Midbrain (tissue), 1 donor: ENCODE measurements around the gene PANX2.

Source experiments
- DNase-seq: peaks from one replicate; lab custom pipeline; 2025; lab: John Stamatoyannopoulos, UW

The PANX2 gene

DNA sequence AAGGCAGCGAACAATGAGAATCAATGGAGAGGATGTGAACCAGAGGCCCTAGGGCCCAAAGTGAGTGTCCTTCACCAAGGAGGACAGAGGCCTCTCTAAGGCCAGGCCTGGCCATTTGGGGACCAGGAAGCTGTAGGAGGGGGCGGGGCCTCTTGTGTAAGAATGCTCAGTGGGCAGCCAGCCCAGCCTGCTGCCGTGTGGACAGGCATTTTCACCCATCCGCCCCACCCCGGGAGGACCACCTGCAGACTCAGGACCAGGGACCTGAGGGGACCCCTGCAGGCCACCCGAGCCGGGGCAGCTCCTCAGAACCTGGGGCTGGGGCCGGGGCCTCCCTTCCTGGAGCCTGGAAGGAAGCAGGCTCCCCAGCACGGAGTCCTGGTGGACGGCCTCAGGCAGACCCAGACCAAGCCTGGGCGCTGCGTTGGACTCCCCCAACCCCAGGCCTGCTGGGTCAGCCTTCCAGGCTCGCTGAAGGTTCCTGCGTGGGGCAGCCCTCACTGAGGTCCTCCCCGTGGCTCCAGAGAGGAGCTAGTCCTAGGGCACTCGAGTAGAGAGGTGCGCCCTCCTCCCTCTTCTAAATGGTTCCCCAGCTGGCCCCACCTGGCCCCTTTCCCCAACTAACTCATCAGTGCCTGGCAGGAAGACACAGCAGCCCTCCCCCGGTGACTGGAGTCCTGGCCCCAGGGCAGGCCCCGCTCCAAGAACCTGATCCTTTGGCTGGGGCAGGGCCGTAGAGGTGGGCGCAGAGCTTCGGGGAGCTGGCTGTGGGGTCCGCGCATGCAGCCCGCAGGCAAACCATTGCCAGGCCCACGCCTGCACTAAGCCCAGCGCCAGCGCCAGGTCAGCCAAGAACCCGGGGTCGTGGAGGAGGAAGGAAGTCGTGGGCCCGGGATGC is 13.7 kb downstream of the PANX2 start:
- peak; percentile 31 for DNase-seq

DNA sequence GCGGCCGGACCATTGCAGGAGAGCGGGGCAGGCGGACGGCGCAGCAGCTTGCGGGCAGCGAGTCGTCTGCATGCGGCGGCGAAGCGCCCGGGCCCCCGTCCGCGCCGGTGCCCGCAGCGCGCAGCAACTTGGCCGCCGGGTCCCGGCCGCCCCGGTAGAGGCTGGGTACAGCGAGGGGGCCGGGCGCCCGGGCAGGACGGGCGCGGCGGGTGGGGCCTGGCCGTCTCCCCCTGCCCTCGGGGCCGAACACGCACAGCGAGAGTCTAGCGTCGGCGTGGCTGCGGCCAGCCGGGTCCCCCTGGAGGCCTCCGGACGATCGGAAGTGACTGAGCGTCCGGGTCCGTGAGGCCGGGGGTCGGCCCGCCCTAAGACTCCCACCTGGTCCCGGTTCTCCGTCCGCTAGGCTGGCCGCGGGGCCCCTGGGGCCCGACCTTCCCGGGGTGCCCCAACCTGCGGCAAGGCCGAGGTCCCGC is 14.4 kb downstream of the PANX2 start:
- DNase-seq = no peak

DNA sequence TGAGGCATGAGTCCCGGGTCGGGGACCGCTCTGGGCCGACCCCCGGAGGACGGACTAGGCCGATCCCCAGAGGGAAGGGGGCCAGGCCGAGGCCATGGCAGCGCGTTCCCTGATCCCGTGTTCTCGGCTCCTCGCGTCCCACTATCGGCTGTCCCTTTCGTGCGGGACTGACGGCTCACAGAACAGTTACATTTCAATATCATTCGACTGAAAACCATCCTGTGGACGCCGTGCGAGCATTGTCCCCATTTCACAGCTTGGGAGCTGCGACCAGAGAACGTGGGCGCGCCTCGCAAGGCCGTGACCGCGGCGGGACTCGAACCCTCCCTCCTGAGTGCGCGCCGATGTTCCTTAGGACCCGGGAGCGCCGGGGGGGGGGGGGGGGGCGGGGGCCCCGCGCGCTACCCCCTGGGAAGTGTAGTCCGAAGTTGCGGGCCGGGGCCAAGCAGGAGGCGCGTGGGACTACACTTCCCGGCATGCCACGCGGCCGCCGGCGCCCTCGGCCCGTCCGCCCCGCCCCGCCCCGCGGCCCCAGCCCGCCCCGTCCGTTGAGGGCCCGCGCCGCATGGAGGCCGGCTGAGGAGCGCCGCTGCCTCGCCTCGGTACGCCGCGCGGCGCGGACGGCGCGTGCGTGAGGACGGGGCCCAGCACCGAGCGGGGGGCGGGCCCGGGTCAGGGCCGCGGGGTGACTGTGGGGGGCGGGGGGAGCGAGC is 15.0 kb downstream of the PANX2 start, which contains the start of gene TRABD:
TSS of gene TRABD (plus strand) at position 539 of the 713 bp plus-strand sequence. CDS start 7,148 bp downstream, outside the sequence.
- peak; percentile 91 for DNase-seq

DNA sequence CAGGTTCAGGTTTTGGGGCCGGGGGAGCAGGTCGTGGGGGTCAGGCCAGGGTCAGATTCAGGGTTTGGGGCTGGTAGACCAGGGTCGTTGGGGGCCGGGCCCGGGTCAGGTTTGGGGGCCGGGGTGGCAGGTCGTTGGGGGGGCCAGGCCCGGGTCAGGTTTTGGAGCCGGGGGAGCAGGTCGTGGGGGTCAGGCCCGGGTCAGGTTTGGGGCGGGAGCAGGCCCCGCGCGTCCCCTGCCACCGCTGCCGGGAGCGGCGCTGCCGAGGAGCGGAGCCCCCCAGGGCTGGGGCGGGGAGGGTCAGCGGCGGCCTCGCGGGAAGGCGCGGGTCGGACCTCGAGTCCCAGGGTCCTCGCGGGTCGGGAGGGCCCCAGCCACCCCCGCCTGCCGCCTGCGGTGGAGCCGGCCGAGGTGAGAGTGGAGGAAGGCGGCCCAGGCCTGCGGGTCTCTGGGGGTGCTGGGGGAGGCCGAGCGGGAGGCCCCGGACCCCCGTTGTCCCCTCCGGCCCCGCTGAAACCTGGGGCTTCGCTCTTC is 15.7 kb downstream of the PANX2 start:
- no peak for DNase-seq

DNA sequence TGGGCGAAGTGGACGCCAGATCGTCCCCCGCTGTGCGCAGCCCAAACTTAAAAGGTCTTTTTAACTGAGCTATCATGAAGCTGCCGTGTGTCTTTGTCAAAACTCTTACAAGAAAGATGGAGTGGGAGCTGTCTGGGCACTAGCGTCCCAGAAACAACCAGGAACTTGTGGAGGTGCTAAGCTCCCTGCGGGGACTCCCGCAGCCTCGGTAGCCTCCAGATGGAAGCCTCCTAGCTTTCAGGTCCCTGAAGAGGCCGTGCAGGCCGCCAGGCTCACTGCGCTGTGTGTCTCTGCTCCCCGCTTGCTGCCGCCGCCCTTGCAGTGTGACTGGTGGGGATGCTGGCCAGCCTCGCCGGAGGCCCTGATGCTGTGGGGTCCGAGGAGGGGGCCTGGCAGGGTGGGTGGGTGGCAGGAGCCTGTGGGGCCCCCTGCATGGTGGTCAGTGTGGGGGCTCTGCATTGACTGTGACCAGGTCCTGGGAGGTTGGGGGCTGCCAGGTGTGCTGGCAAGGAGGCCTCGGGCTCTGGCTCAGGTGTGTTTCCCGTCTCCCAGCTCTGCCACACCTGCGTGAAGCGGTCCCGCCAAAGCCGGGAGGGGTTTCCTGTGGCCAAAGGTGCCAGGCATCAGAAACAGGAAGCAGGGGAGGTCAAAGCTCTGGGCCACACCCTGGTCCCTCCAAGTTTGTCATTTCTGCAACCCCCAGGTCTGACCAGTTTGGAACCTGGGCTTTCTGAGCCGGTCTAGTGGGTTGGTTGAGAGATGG is 16.4 kb downstream of the PANX2 start:
- DNase-seq = no peak

DNA sequence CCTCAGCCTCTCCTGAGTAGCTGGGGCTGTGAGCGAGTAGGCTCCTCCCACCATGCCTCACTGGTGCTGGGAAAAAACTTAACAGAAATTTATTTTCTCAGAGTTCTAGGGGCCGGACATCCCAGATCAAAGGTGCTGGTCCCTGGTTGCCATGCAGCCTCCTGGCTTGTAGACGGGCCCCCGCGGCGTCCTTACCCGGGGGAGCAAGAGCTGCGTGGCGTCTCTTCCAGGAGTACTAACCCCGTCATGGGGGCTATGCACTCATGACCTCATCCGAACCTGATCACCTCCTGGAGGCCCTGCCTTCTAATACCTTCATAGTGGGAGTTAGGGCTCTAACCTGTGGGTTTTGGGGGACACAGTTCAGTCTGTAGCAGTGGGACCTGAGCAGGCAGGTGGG is 17.8 kb downstream of the PANX2 start:
- DNase-seq = no peak

DNA sequence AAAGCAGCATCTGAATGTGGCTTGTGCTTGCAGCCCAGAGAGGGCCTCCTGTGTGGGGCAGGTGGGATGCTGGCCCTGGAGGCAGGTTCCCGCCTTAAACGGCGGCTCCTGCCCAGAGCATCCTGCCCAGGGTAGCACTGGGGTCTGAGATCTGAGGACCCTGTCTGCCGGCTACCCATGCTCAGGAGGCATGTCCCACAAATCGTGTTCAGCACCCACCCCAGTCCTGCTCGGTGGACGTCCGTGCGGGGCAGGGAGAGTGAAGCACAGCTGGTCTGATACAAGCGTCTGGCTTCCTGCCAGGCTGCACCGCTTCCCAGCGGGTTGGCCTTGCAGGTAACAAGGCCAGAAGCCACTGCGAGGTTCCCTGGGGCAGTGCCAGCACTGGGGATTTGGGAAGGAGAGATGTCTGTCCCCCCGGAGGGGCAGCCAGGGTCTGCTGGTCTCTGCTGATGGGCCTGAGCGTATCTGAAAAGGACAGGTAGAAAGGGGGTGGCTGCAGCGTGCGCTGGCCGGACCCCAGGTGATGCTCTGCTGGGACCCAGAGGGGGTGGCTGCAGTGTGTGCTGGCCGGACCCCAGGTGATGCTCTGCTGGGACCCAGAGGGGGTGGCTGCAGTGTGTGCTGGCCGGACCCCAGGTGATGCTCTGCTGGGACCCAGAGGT is 18.8 kb downstream of the PANX2 start:
- DNase-seq = no peak

DNA sequence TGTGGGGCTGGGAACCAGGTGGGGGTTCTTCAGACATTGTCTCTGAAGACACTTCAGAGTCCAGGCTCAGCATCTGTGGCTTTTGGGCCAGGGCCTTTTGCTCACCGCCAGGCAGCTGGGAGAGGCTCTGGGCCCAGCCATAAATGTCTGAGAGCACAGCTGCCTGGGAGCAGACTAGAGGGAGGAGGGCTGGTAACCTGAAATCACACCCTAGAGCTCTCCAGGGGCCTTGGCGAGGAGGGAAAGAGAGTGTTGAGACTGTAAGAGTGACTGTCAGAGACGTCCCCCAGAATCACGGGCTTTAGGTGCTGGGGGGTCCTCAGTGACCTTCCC is 19.3 kb downstream of the PANX2 start:
- no peak for DNase-seq

DNA sequence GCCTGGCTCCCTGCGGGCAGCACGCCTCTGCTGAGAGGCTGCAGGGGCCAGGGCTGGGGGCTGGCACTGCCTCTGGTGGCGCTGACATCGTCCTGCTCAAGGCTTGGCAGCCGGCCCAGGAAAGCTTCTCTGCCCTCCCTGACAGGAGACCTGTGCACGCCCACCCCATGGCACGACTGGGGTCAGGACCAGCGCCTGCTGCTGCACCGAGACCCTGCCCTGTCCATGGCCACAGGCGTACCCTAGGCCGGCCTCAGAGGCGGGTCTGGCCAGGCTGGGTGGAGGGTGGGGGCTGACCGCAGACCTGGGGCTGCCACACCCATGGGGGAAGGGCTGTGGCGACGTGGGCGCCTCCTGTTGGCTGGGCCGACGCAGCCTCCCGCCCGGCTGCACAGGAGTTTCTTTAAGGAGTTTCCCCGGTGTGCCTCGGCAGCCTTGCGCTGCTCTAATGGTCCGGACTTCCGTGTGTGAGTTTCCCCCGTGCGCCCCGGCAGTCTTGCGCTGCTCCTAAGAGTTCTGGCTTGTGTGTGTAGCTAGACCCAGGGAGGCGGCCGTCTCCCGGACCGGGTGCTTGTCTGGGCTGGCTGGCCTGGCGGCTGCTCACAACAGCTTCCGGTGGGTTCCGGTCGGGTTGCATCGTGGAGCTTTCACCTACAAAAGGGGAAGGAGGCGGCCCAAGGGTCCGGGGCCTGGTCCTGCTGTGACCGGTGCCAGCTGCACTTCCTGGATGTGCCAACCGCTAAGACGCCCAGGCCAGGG is 19.8 kb downstream of the PANX2 start:
- DNase-seq = peak; percentile 34

DNA sequence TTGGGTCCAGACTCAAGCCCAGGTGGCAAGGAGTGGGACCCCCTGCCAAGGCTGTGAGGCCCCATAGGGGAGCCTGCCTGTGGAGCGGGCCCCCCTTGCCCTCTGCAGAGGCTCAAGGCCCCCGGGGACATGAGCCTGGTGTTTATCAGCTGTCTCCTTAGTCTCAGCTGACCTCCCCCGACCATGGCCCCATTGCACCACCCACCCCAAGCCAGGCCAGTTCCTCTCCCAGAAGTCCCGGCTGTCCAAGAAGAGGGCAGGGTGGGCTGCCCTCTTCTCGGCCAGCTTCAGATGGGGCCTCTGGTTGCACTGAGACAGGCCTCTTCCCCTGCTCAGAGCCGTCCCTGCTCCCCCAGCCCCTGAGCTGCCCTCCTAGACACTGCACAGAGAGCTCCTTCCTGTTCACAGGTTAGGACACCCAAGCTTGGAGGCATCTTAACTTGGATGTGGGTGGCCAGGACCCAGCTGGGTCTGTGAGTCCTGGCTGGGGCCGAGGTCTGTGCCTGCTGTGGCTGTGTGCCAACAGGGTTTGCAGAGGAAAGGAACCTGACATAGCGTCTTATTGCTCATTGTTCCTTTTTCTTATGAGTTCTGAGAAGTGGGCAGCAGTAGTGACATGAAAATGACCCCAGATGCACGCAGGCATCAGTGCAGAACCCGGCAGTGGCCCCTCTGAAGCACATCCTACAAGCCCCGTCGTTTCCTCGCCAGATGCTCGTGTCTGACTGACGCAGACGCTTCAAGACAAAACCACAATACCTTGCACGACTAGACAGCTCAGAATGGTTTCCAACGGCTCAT is 20.6 kb downstream of the PANX2 start:
- DNase-seq = no peak

DNA sequence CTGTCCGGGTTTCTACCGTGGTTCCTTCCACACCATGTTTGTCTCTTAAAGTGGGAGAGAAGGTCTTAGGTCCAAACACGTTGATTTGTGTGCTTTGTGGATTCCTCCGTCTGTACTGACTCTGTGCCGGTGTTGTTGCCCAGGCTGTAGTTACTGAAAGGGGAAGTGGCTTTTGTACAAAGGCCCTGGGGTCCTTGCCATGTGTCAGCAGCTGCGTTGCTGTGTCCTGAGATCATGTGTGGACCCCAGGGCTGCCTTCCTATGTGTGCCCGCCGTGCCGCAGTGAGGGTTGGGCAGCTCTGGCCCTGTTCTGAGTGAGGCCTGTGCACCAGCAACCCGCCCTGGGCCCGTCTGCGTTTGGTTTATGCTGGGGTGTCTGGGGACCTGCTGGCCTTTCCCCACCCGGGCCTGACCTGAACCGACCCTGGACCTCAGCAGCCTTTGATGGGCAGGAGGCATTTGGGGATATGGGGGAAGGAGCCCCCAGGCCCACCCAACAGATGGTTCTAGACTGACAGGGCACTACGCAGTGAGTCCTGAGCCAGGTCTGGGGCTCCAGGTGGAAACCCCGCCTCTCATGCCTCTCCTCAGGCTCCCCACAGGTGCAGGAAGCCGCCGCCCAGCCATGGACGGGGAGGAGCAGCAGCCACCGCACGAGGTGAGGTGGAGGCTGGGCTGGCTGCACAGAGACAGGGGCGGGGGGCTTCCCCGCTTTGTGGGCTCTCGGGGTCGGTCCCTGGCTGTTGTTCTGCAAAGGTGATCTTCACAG is 22.1 kb downstream of the PANX2 start:
- no peak for DNase-seq

DNA sequence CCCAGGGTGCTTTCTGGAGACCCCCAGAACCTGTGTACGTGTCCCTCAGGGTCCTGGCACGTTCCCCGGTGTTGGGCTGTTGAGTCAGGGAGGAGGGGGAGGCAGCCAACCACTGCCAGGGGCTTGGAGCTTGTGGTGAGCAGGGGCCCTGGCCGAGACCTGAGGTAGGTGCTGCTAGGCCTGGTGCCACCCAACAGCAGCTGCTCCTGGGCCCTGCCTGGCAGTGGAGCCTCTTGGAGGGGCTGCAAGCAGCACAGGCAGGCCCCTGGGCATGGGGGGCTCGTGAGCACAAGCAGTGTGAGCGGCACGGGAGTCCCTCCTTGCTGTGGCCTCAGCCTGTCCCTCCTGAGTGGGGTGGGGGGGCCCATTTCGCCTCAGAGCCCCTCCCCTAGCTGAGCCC is 23.1 kb downstream of the PANX2 start:
- DNase-seq = no peak

DNA sequence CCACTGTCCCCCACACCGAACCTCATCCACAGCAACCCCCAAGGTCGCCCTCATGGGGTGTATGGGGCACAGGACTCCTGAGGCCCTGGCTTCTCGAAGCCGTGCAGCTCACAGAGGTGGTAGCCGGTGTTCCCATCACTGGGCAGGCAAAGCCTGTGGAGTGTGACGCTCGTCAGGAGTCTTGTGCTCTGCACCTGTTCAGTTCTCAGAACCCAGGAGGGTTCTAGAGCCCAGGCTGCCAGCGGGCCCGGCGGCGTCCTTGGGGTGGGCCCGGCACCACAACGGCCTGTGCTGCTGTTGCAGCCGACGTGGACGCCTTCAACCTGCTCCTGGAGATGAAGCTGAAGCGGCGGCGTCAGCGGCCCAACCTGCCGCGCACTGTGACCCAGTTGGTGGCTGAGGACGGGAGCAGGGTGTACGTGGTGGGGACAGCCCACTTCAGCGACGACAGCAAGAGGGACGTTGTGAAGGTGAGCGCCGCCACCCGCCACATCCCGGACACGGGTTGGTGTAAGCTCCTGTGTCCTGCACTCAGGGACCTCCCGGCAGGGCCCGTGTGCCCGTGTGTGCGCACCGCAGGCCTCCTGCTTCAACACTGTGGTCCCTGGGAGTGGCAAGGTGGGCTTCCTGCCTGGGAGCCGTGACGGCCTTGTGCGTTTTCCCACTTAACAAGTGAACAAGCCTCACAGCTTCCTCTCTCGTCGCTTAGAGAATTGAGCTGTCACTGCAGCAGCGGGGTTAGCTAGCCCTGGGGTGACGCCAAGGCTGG is 23.7 kb downstream of the PANX2 start:
- DNase-seq = no peak

DNA sequence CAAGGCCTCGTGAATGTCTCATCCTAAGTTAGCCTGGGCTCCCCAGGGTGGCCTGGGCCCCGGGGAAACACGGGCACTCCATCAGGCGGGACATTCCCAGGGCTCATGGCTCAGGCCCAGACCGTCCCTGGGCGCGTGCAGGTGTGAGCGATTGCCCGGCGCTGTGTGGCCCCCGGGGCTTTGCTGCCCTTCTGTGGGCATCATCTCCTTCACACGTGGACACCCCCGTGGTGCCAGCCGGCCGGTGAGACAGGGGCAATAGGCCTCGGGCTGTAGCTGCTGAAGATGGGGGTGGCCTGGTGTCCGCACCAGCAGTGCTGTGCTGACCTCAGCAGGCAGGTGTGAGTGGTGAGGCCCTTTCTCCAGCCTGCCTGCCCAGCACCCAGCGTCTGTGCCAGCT is 25.7 kb downstream of the PANX2 start:
- no peak for DNase-seq

DNA sequence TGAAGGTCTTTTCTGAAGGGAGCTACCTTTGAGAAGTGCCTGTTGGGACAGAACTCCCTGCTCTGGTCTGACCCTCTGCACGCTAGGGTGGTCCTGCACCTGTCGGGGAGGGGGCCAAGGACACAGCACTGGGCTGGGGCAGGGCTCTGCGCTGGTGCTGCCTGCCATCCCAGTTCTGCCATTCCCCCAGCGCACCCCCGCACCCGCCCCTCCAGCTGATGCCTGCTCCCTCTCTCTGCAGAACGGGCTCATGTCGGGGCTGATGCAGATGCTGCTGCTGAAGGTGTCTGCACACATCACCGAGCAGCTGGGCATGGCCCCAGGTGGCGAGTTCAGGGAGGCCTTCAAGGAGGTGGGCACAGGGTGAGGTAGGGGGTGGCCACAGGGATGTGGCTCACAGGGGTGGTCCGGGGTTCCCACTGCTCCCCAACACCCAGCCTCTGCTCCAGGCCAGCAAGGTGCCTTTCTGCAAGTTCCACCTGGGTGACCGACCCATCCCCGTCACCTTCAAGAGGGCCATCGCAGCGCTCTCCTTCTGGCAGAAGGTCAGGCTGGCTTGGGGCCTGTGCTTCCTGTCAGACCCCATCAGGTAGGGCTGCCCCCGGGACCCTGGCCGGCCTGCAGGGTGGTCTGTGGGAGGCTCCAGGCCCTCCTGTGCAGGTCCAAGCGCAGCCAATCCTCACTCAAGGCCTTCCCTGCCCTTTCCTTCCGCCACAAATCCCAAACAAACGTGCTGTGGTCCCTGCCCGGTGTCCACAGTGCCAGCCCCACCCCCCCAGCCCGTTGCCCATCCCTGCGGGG is 26.7 kb downstream of the PANX2 start:
- no peak for DNase-seq

DNA sequence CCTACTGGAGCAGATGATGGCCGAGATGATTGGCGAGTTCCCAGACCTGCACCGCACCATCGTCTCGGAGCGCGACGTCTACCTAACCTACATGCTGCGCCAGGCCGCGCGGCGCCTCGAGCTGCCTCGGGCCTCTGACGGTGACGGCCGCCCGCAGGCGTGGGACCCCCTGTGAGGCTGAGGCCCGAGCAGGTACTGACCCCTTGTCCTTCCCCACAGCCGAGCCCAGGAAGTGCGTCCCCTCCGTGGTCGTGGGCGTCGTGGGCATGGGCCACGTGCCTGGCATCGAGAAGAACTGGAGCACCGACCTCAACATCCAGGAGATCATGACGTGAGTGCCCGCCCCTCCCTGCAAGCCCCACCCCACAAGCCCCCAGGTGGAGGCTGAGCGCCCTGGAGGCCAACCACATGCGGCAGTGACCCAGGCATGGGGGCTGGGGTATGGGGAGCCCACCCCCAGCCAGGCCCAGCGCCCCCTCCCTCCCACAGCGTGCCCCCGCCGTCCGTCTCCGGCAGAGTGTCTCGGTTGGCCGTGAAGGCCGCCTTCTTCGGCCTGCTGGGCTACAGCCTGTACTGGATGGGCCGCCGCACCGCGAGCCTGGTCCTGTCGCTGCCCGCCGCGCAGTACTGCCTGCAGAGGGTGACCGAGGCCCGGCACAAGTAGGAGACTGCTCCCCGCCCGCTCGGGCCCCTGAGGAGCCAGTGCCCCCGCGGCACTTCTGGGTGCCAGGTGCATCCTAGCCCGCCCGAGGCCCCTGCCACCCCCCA is 27.5 kb downstream of the PANX2 start:
- DNase-seq = no peak

DNA sequence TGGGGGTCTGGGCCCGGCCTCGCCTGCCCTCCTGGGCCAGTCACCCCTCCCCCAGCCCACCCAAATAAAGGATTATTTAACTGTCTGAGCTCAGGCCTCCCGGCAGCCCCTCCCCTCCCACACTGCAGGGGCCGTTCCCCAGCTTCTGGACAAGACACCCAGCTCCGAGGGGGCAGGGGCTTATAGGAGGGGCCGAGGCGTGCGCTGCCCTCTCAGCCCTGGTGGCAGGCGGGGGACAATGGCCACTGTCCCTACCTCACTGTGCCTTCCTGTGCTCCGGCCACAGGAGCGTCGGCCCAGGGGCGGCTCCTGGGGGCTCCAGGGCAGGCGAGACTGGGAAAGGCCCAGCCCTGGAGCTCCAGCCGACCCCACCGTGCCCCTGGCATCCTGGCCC is 28.1 kb downstream of the PANX2 start:
- no peak for DNase-seq
